T-cell (primary cell): ENCODE measurements around the gene RETREG2. TPM values are rescaled to one million over a fixed set of nuclear protein-coding genes. Genes with fewer than 3 reads are reported as not detected.
A peak's percentile ranks its signal among the peaks of the same experiment; 100 is the strongest.

ENCODE experiments used
- ATAC-seq, 4 experiments: fragments of 200-7000 bp in 3 of 4; fragments of 150-1000 bp in 1 of 4; cut with Tn5 transposase; replicated peaks in 1 of 4; 1 replicate in 3 of 4; 2 replicates in 1 of 4; pipeline ENCODE4 v1.10.0; 2021; ENCODE audit warnings: moderate library complexity in 3 of 4, mild to moderate bottlenecking in 2 of 4, moderate number of reproducible peaks in 1 of 4
- CTCF ChIA-PET, 2 donors: fragments of 300-600 bp; sonication (Branson Sonifier 250); formaldehyde crosslinking; loops; one replicate each; lab custom pipeline; 2022; ENCODE audit warnings: antibody characterized with exemption in 2 of 2; lab: Charles Lee
- POLR2A ChIA-PET, 2 donors: fragments of 300-600 bp; sonication (Branson Sonifier 250); formaldehyde crosslinking; loops; one replicate each; lab custom pipeline; 2022; ENCODE audit warnings: antibody characterized with exemption in 2 of 2; lab: Charles Lee
- DNase-seq, 35 experiments: peaks; one replicate each; pipeline versions ENCODE4 v3.0.0 to v3.0.0-alpha.2; 2013 to 2023
- H3K27ac ChIP-seq: one replicate; pipeline ENCODE4 v1.5.1; 2013; ENCODE audit warnings: low read length
- H3K27me3 ChIP-seq, 2 experiments: replicated peaks in 1 of 2; 1 replicate in 1 of 2; 2 replicates in 1 of 2; pipeline versions ENCODE4 v1.6.1 to v1.7.0; 2013; ENCODE audit warnings: low read length in 1 of 2, mixed read lengths in 1 of 2; ENCODE audit not compliant: control insufficient read depth in 2 of 2, insufficient read depth in 2 of 2; ENCODE audit errors: extremely low read depth in 1 of 2
- H3K36me3 ChIP-seq, 2 donors: 1 replicate in 1 of 2; 2 replicates in 1 of 2; pipeline versions ENCODE4 v1.6.1 to v1.7.0; 2013; ENCODE audit warnings: low read length in 1 of 2; ENCODE audit not compliant: control insufficient read depth in 2 of 2, insufficient read depth in 1 of 2; ENCODE audit errors: extremely low read depth in 1 of 2
- H3K4me1 ChIP-seq, 2 experiments: 1 replicate in 1 of 2; 2 replicates in 1 of 2; pipeline versions ENCODE4 v1.6.1 to v1.7.0; 2013; ENCODE audit warnings: low read length in 2 of 2, mixed read lengths in 1 of 2; ENCODE audit not compliant: insufficient read depth in 2 of 2, control insufficient read depth in 1 of 2; ENCODE audit errors: extremely low read depth in 1 of 2
- H3K4me3 ChIP-seq, 2 donors: 1 replicate in 1 of 2; 2 replicates in 1 of 2; pipeline versions ENCODE4 v1.5.1 to v1.7.0; 2013; ENCODE audit warnings: mild to moderate bottlenecking in 2 of 2, low read length in 1 of 2, moderate library complexity in 1 of 2; ENCODE audit not compliant: control insufficient read depth in 1 of 2; ENCODE audit errors: extremely low read depth in 1 of 2
- H3K9me3 ChIP-seq: 2 replicates; pipeline ENCODE4 v1.7.0; 2013
- H3K27ac Mint-ChIP-seq, 2 donors: one replicate each; pipeline ENCODE4 v1.8.0; 2020 to 2021; ENCODE audit warnings: mild to moderate bottlenecking in 2 of 2, mixed read lengths in 2 of 2
- H3K27me3 Mint-ChIP-seq, 2 donors: one replicate each; pipeline ENCODE4 v1.8.0; 2021 to 2022; ENCODE audit warnings: mixed read lengths in 2 of 2
- H3K36me3 Mint-ChIP-seq: one replicate; pipeline ENCODE4 v1.8.0; 2021; ENCODE audit warnings: mixed read lengths
- H3K4me1 Mint-ChIP-seq, 3 donors: one replicate each; pipeline ENCODE4 v1.8.0; 2020 to 2022; ENCODE audit warnings: mixed read lengths in 3 of 3, mild to moderate bottlenecking in 1 of 3
- H3K4me3 Mint-ChIP-seq, 3 donors: one replicate each; pipeline ENCODE4 v1.8.0; 2020 to 2022; ENCODE audit warnings: mild to moderate bottlenecking in 3 of 3, mixed read lengths in 3 of 3, moderate library complexity in 3 of 3
- H3K9me3 Mint-ChIP-seq, 3 donors: one replicate each; pipeline ENCODE4 v1.8.0; 2020 to 2022; ENCODE audit warnings: mixed read lengths in 3 of 3
- WGBS: methylation state at CpG from one replicate; pipeline ENCODE4 v1.1.5; 2013; ENCODE audit warnings: missing lambda C conversion rate; ENCODE audit not compliant: insufficient coverage; 5-methylcytosine and 5-hydroxymethylcytosine counted together
- total RNA-seq, 35 experiments: library from RNA in 6 of 35; stranded (reverse) in 6 of 35; fragments of 120-200 nt in 1 of 35; gene quantifications; one replicate each; pipeline versions ENCODE4 v1.2.1 to v1.2.4 and lab custom pipeline; 2013 to 2026

The RETREG2 gene
- total RNA-seq, 5 donors from 2014 or later (not counting 1 experiment from before 2014, with no cell fraction given): 85.2 to 131 (median 109) TPM

DNA sequence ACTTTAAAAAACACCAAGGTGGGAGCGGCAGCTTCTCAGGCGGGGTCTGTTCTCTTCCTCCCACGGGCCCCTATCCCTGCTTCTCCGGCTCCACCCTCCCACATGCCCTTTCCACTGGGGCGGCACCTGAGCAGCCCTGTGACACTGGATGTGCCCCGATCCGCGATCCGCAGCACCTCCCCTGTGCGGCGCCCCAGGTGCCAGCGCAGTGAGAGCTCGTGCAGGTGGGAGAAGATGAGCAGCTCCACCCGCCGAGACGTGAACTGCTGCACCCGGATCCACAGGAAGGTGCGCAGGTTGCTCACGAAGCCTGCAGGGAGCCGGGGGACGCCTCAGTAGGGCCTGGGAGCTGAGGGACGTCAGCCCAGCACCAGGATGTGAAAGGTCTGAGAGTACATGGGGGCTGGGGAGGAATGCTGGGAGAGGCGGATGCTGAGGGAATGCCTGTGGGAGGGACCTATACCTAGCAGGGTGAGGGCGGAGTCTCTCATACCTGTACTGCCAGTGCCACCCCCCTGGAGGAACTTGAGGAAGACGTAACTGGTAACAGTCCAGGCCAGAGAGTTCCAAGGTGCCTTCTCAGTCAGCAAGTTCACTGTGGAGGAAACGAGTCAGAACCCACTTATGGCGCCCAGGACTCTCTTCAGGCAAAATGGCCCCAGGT, 37.9 kb downstream of the RETREG2 start:
- WGBS: 89% methylated on average over 19 of the region's 27 CpGs
- ChIA-PET POLR2A (no interaction called here), CTCF (interaction anchor here in 1 of 2 donors (0.6 to 1.1 kb wide), 3 partner anchors 45 to 59 kb away, joined by 3 read pairs; partner anchors contain the start of gene SLC23A3)
- Mint-ChIP-seq H3K36me3 (peaks cover 10% of the 10 kb centered on the region), H3K27ac (no peak overlapping the region), H3K4me3 (no peak overlapping the region), H3K27me3 (no peaks in the 10 kb centered on the region), H3K9me3 (no peaks in the 10 kb centered on the region), H3K4me1 (peaks cover 19 to 32% (median 23%) of the 10 kb centered on the region in 3 donors)
- Histone ChIP-seq H3K4me1 (peaks cover 4 to 29% of the 10 kb centered on the region in 2 experiments), H3K27ac (no peak overlapping the region), H3K36me3 (peaks cover 2 to 15% of the 10 kb centered on the region in 2 donors), H3K9me3 (no peaks in the 10 kb centered on the region), H3K27me3 (no peaks in the 10 kb centered on the region), H3K4me3 (no peak overlapping the region)
- ATAC-seq (no peak), DNase-seq (no peak)

DNA sequence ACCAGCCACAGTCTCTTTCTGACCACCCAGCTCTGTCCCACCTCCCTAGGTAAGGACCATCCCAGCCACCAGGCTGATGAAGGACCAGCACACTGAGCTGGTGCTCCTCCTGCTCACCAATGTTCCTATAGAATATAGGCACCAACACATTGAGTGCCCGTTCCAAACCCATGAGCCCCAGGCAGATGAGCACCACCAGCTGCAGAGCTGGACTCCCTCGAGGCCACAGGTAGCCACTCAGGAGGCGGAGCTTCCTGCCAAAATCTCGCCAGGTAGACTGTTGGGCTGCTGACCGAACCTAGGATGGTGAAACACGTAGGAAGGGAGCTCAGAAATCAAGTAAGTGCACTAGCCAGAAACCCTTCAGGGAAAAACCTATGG, 38.5 kb downstream of the RETREG2 start:
- Histone ChIP-seq H3K4me1 (peaks cover 4 to 25% of the 10 kb centered on the region in 2 experiments), H3K36me3 (peaks cover 7 to 20% of the 10 kb centered on the region in 2 donors), H3K27me3 (no peaks in the 10 kb centered on the region), H3K9me3 (no peaks in the 10 kb centered on the region), H3K4me3 (no peak overlapping the region), H3K27ac (no peak overlapping the region)
- DNase-seq: no peak
- Mint-ChIP-seq H3K4me1 (peaks cover 14 to 27% (median 20%) of the 10 kb centered on the region in 3 donors), H3K27me3 (no peaks in the 10 kb centered on the region), H3K36me3 (peaks cover 15% of the 10 kb centered on the region), H3K27ac (peak overlapping the region in 1 of 2 donors; percentile 71), H3K4me3 (peak overlapping the region in 1 of 3 donors; percentile 83), H3K9me3 (no peaks in the 10 kb centered on the region)
- POLR2A ChIA-PET: no interaction called here
- WGBS: 88% methylated on average over 5 of the region's 6 CpGs
- ATAC-seq: no peak
- CTCF ChIA-PET: interaction anchor here (0.6 to 1.1 kb wide), 4 partner anchors 19 to 60 kb away, joined by 3 to 7 read pairs (median 3); partner anchors contain the start of gene SLC23A3 (in 1 of the 2)

DNA sequence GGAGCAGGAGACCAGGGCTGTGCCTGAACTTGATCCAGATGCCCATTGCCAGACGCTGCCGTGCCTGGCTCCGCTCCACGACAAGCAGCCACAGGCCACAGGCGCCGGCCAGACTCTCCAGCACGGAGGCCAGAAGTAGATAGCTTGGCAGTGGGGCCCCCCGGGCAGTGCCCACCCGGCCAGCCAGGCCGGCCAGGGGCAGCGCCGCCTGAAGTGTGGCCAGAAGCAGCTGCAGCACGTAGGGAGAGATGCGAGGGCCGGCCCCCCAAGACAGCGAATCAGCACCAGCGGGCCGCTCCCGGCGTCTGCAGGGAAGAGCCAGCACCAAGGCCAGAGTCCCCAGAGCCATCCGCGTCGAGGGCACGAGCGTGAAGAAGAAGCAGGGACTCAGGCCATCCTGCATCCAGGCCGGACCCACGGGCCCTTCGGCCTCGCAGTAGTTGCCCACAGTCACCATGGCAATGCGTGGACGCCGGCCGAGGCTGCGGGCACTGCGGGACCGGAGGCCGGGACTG, 40.2 kb downstream of the RETREG2 start:
- POLR2A ChIA-PET: no interaction called here
- Mint-ChIP-seq H3K36me3 (peaks cover 18% of the 10 kb centered on the region), H3K4me1 (peaks cover 12 to 25% (median 20%) of the 10 kb centered on the region in 3 donors), H3K27me3 (no peaks in the 10 kb centered on the region), H3K27ac (peak overlapping the region; percentile 69 to 79), H3K9me3 (no peaks in the 10 kb centered on the region), H3K4me3 (peak overlapping the region; percentile 76 to 83 (median 78))
- peak in 7 of 35 experiments; percentile 12 to 38 (median 22) for DNase-seq
- 3% methylated on average over 37 of the region's 37 CpGs for WGBS
- CTCF ChIA-PET: interaction anchor here (0.9 to 1.7 kb wide), 6 partner anchors 23 to 77 kb away, joined by 3 to 5 read pairs (median 4); partner anchors contain the start of gene CNPPD1 (in 1 of the 2)
- Histone ChIP-seq H3K4me1 (peaks cover 4 to 25% of the 10 kb centered on the region in 2 experiments), H3K9me3 (no peaks in the 10 kb centered on the region), H3K27ac (no peak overlapping the region), H3K27me3 (no peaks in the 10 kb centered on the region), H3K36me3 (peaks cover 11 to 35% of the 10 kb centered on the region in 2 donors), H3K4me3 (peak overlapping the region; percentile 56 to 67)
- ATAC-seq: peak; percentile 42 to 58 (median 52)

DNA sequence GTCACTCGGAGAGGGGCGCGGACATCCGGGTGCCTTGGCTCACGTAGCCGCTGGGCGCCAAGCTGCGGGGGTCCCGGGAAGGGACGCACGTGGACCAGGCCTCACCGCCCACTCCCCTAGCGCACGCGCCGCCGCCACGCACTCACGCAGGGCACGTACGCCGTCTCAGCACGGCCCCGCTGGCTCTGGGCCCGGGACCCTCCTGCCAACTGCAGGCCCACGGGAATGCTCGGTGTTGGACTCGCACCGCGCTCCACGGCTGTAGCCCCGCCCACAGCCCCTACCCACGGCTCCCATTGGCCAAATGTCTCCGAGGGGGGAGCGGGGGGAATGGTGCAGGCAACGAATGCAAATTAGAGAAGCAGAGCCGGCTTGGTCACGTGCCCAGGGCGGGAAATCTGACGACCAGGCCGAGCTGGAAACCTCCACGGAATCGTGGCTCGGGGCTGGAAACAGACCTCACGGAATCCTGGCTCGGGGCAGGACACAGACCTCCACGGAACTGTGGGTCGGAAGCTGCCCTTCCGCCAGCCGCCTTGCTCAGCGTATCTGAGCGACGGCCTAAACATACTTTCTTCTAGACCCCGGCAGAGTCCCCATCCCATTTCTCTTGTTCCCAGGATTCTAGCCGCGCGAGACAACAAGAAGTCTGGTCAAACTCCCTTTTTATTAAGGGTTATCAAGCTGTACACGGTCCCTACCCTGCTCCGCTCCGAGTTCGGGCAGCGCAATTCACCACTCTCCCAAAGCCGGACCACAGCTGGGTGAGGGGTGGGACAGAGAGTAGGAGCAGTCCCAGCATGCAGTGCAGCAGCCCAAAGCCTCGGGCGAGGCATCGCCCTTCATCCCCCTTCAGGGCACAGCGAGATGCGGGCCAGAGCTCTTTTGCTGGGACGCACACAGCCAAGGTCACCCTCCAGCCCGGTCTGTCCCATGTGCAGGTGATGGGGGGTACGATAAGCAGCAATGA, 40.9 kb downstream of the RETREG2 start, which contains the start of gene ABCB6:
Gene ABCB6, minus strand, starts transcription at position 227 of the 970 bp plus-strand sequence. CDS start 285 bp downstream, outside the sequence.
- H3K27me3 ChIP-seq: no peaks in the 10 kb centered on the region
- H3K27ac ChIP-seq: peak within 1 kb of the TSS; percentile 31
- H3K27me3 Mint-ChIP-seq: no peaks in the 10 kb centered on the region
- ChIA-PET POLR2A (interaction anchor here in 1 of 2 donors (0.5 kb wide), 2 partner anchors 32 to 34 kb away, joined by 3 to 4 read pairs; no protein-coding TSS in a partner anchor), CTCF (interaction anchor here (0.9 to 1.7 kb wide), 6 partner anchors 13 to 169 kb away, joined by 3 to 5 read pairs (median 4); partner anchors contain the start of genes DNPEP (in 1 of the 2) and ZFAND2B (in 1 of the 2))
- H3K36me3 Mint-ChIP-seq: peaks cover 22% of the 10 kb centered on the region
- peak; percentile 84 to 90 (median 88) for ATAC-seq
- no peaks in the 10 kb centered on the region for H3K9me3 ChIP-seq
- no peaks in the 10 kb centered on the region for H3K9me3 Mint-ChIP-seq
- 10% methylated on average over 54 of the region's 71 CpGs for WGBS
- peak within 1 kb of the TSS; percentile 76 to 83 (median 78) for H3K4me3 Mint-ChIP-seq
- H3K4me1 ChIP-seq: peaks cover 4 to 25% of the 10 kb centered on the region in 2 experiments
- H3K4me3 ChIP-seq: peak within 1 kb of the TSS; percentile 56 to 67
- peak; percentile 72 to 90 (median 80) for DNase-seq
- H3K36me3 ChIP-seq: peaks cover 18 to 40% of the 10 kb centered on the region in 2 donors
- peak within 1 kb of the TSS; percentile 69 to 79 for H3K27ac Mint-ChIP-seq
- H3K4me1 Mint-ChIP-seq: peaks cover 12 to 26% (median 20%) of the 10 kb centered on the region in 3 donors

DNA sequence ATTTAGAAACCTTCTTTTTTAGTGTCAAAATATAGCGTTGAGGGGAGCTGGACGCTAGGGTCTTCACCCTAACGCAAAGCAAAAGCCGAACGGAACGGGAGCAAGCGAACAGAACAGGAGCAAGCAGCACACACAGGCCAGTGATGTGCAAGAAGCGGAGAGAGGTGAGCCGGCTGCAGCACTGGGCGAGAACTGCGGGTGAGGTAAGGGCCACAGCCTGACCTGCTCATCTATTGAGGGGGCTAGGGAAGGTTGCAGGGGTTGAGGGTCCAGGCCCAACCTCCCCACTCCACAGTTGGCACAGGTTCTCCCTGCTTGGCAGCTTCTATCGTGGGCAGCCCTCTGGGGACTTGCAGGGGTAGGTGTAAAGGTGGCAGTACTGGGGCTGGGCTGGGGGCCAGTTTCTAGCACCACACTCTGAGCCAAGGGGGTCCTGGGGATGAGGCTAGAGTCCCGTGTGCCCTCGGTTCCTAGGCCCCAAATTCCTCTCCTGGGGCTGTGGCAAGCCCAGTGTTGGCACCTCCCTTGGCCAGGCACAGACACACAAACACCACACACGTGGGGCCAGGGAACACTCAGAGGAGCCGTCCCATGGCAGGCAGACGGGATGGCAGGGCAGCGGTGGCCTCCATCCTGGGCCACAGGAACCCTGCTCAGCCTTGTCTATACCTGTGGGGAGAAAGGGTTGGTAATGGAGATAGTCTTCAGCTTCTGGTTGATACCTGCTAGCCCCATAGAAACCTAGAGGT, 41.9 kb downstream of the RETREG2 start:
- H3K27me3 Mint-ChIP-seq: no peaks in the 10 kb centered on the region
- WGBS: 94% methylated on average over 11 of the region's 18 CpGs
- peaks cover 26% of the 10 kb centered on the region for H3K36me3 Mint-ChIP-seq
- ChIA-PET POLR2A (interaction anchor here in 1 of 2 donors (0.5 kb wide), 1 partner anchor 31 kb away, joined by 3 read pairs; no protein-coding TSS in a partner anchor), CTCF (interaction anchor here in 1 of 2 donors (0.9 to 1.7 kb wide), 2 partner anchors 75 to 168 kb away, joined by 4 to 5 read pairs; partner anchors contain the start of gene DNPEP)
- no peaks in the 10 kb centered on the region for H3K9me3 ChIP-seq
- DNase-seq (no peak), ATAC-seq (no peak)
- H3K4me1 ChIP-seq: peaks cover 4 to 25% of the 10 kb centered on the region in 2 experiments
- H3K27ac Mint-ChIP-seq: peak overlapping the region in 1 of 2 donors; percentile 12
- no peak overlapping the region for H3K4me3 ChIP-seq
- H3K4me3 Mint-ChIP-seq: peak overlapping the region; percentile 21 to 83 (median 76)
- peaks cover 21 to 49% of the 10 kb centered on the region in 2 donors for H3K36me3 ChIP-seq
- no peaks in the 10 kb centered on the region for H3K9me3 Mint-ChIP-seq
- H3K27ac ChIP-seq: no peak overlapping the region
- H3K27me3 ChIP-seq: no peaks in the 10 kb centered on the region
- peaks cover 15 to 29% (median 20%) of the 10 kb centered on the region in 3 donors for H3K4me1 Mint-ChIP-seq
